Calu3 (cell line): Measurements from ENCODE around the gene SELENOH. TPM values are rescaled to one million over a fixed set of nuclear protein-coding genes. Genes with fewer than 3 reads are reported as not detected.
"Not testable (repeated sequence)": the region's sequence is repeated elsewhere in the genome, so short reads cannot be mapped to it uniquely, and the experiment has no call there.

Source experiments
- BruUV-seq: library from RNA; stranded (reverse); fragments of 400-500 nt; replicated peaks from 2 replicates; lab custom pipeline; 2021; lab: Mats Ljungman, UMichigan
- CTCF ChIA-PET: fragments of 300-600 bp; sonication (Branson Sonifier 250); formaldehyde crosslinking; loops from one replicate; lab custom pipeline; 2022; ENCODE audit warnings: antibody characterized with exemption; lab: Charles Lee
- DNase-seq: peaks from one replicate; pipeline ENCODE4 v3.0.0; 2022
- H3K27ac Mint-ChIP-seq: one replicate; pipeline ENCODE4 v1.8.0; 2022; ENCODE audit warnings: mixed read lengths; ENCODE audit not compliant: unreplicated experiment
- H3K27me3 Mint-ChIP-seq: one replicate; pipeline ENCODE4 v1.8.0; 2022; ENCODE audit warnings: mixed read lengths; ENCODE audit not compliant: unreplicated experiment
- H3K36me3 Mint-ChIP-seq: one replicate; pipeline ENCODE4 v1.8.0; 2022; ENCODE audit warnings: mild to moderate bottlenecking, moderate library complexity, mixed read lengths; ENCODE audit not compliant: insufficient read depth, unreplicated experiment
- H3K4me1 Mint-ChIP-seq: one replicate; pipeline ENCODE4 v1.8.0; 2022; ENCODE audit warnings: mild to moderate bottlenecking, low read depth, mixed read lengths; ENCODE audit not compliant: unreplicated experiment
- H3K4me3 Mint-ChIP-seq: one replicate; pipeline ENCODE4 v1.8.0; 2022; ENCODE audit warnings: mild to moderate bottlenecking, low read depth, moderate library complexity, mixed read lengths; ENCODE audit not compliant: unreplicated experiment
- H3K9me3 Mint-ChIP-seq: one replicate; pipeline ENCODE4 v1.8.0; 2022; ENCODE audit warnings: low read depth, mixed read lengths; ENCODE audit not compliant: unreplicated experiment
- CTCF ChIP-seq: fragments of 200-600 bp; IDR thresholded peaks from one replicate; pipeline ENCODE4 v1.8.0; 2022; ENCODE audit warnings: antibody characterized with exemption; ENCODE audit not compliant: unreplicated experiment
- intact Hi-C: fragments of 100-400 bp; cut with micrococcal nuclease; formaldehyde crosslinking; loops from one replicate; pipeline ENCODE4 v1.10.0; 2022; ENCODE audit not compliant: unreplicated experiment
- total RNA-seq: library from RNA; stranded (reverse); gene quantifications from 2 replicates; pipeline ENCODE4 v1.2.3, GENCODE V29; 2022

The SELENOH gene
- total RNA-seq, 1 experiment from 2014 or later: 131 TPM

- no peaks in the 10 kb centered on the region for H3K27me3 Mint-ChIP-seq
- H3K9me3 Mint-ChIP-seq: no peaks in the 10 kb centered on the region
- H3K27ac Mint-ChIP-seq: peak within 1 kb of the TSS; percentile 88
- peak; percentile 91 for DNase-seq
- TSS peak; percentile 67 for BruUV-seq
- peaks cover 26% of the 10 kb centered on the region for H3K4me1 Mint-ChIP-seq
- intact Hi-C loops: loop anchor here (5.0 kb wide), 1 partner anchor 44 kb away; the partner anchor contains the start of gene ZDHHC5
- H3K36me3 Mint-ChIP-seq: peaks cover 52% of the 10 kb centered on the region
- TF ChIP-seq CTCF: no peak
- H3K4me3 Mint-ChIP-seq: peak within 1 kb of the TSS; percentile 88
- CTCF ChIA-PET: interaction anchor here (0.6 to 1.4 kb wide), 6 partner anchors 29 to 217 kb away, joined by 3 to 6 read pairs (median 4); partner anchors contain the start of gene SELENOH
These were observed 29.7 kb upstream of the SELENOH start, which contains the start of gene MED19 for GRCh38 chr11:57711414-57712255. MED19 (minus strand) TSS chr11:57712215; CDS start chr11:57712179, 36 bp downstream.

DNA sequence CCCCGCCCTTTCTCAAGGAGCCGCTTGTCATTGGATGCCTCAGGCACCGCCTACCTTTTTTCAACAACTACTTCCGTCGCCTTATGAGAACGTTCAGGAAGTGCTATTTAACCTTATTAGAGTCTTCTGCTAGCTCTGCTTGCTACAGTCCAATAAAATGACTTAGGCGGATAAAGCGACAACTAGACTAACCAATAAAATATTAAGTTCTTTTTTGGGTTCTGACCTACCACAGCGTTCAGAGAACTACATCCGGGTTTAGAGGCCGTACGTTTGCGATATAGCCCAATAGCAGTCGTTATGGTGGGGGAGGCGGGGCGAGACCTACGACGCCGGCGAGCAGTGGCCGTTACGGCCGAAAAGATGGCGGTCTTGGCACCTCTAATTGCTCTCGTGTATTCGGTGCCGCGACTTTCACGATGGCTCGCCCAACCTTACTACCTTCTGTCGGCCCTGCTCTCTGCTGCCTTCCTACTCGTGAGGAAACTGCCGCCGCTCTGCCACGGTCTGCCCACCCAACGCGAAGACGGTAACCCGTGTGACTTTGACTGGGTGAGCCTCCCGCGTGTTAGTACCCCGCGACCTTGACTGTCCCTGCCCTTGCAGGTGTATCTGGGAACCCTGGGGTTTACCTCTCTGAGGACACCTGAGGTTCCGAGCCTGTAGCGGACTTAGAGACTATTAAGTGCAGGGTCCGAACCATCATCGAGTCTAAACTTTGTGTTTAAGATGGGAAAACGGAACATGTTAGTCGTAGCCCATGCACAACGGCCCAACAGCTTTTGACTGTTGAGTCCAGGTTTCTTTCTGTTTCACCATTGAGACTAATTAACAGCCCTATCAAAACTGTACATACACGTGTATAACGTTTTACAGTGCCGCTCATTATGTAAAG lies 28.8 kb upstream of the SELENOH start, which contains the start of gene TMX2:
Gene TMX2, plus strand, starts transcription at position 338 of the 895 bp plus-strand sequence. Its CDS starts 26 bp downstream, at position 364.
- peak within 1 kb of the TSS; percentile 88 for H3K4me3 Mint-ChIP-seq
- intact Hi-C loops: loop anchor here (5.0 kb wide), 1 partner anchor 45 kb away; the partner anchor contains the start of gene ZDHHC5
- H3K27me3 Mint-ChIP-seq: no peaks in the 10 kb centered on the region
- H3K4me1 Mint-ChIP-seq: peaks cover 26% of the 10 kb centered on the region
- DNase-seq: peak; percentile 94
- CTCF ChIA-PET: interaction anchor here (0.7 to 1.4 kb wide), 5 partner anchors 29 to 192 kb away, joined by 3 to 6 read pairs (median 4); partner anchors contain the start of gene SELENOH
- TSS peak; percentile 76 for BruUV-seq
- peaks cover 52% of the 10 kb centered on the region for H3K36me3 Mint-ChIP-seq
- no peaks in the 10 kb centered on the region for H3K9me3 Mint-ChIP-seq
- H3K27ac Mint-ChIP-seq: peak within 1 kb of the TSS; percentile 88
- no peak for TF ChIP-seq CTCF

DNA sequence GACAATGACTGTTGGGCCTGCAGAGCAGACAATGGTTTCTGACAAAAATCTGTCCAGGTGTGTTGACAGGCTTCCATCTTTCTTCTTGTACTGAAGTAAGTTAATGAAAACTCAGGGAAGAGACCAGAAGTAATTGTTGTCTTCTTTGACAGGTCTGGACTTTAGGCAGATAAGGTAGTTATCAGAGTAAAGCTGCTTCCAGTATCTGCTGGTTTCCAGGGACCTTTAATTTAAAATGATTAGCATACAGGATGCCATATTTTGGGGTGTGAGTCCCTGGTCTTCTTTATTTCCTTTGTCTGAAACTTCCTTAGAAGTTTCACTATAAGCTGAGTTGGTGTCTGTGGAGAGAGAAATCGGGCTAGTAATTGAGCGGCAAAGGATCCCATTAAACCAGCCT lies 27.5 kb upstream of the SELENOH start:
- H3K27me3 Mint-ChIP-seq: no peaks in the 10 kb centered on the region
- no peaks in the 10 kb centered on the region for H3K9me3 Mint-ChIP-seq
- CTCF ChIA-PET: no interaction called here
- intact Hi-C loops: loop anchor here (5.0 kb wide), 1 partner anchor 47 kb away; the partner anchor contains the start of gene ZDHHC5
- peaks cover 51% of the 10 kb centered on the region for H3K36me3 Mint-ChIP-seq
- H3K4me1 Mint-ChIP-seq: peaks cover 26% of the 10 kb centered on the region
- BruUV-seq: no TSS peak
- no peak for DNase-seq
- TF ChIP-seq CTCF: no peak
- H3K4me3 Mint-ChIP-seq: peak overlapping the region; percentile 88
- peak overlapping the region; percentile 88 for H3K27ac Mint-ChIP-seq

DNA sequence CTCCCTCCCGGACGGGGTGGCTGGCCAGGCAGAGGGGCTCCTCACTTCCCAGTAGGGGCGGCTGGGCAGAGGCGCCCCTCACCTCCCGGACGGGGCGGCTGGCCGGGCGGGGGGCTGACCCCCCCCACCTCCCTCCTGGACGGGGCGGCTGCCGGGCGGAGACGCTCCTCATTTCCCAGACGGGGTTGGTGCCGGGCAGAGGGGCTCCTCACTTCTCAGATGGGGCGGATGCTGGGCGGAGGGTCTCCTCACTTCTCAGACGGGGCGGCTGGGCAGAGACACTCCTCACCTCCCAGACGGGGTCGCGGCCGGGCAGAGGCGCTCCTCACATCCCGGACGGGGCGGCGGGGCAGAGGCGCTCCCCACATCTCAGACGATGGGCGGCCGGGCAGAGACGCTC lies 24.6 kb upstream of the SELENOH start:
- H3K9me3 Mint-ChIP-seq, H3K4me3 Mint-ChIP-seq, CTCF ChIA-PET, BruUV-seq, H3K27me3 Mint-ChIP-seq, DNase-seq, H3K27ac Mint-ChIP-seq, intact Hi-C loops: not testable (repeated sequence)
- peaks cover 14% of the 10 kb centered on the region for H3K4me1 Mint-ChIP-seq
- H3K36me3 Mint-ChIP-seq: peaks cover 47% of the 10 kb centered on the region
